ENCODE results near the gene OR7C1. TPM values are rescaled to one million over a fixed set of nuclear protein-coding genes. Genes with fewer than 3 reads are reported as not detected.

OR7C1 gene
- total and polyA plus RNA-seq, 2 experiments from 2014 or later, result 0.03 TPM; not detected in 1

- TF ChIP-seq REST (IDR thresholded peaks at IDR 0.05; ENCODE audit: unreplicated experiment), result no peak
- no peak for TF ChIP-seq EZH2phosphoT487 (IDR thresholded peaks at IDR 0.05; ENCODE audit: unreplicated experiment)
- no peak for TF ChIP-seq POLR2AphosphoS5 (IDR thresholded peaks at IDR 0.05; ENCODE audit: low read depth)
These were observed 71.4 kb downstream of the OR7C1 start (continued) for GRCh38 chr19:14763497-14764145.

- H3K9me2 ChIP-seq (ENCODE audit: insufficient read depth), result no peaks in the 10 kb centered on the region; the same call in 1 of the 2 replicates
These were observed 72.9 kb downstream of the OR7C1 start for GRCh38 chr19:14762111-14762510.

GRCh38 chr19:14761607-14762006 is 73.4 kb downstream of the OR7C1 start:
- H3K4me1 ChIP-seq (ENCODE audit: insufficient read depth), result peaks cover 12% of the 10 kb centered on the region
- no peaks in the 10 kb centered on the region for H3K79me2 ChIP-seq (replicated peaks; ENCODE audit: insufficient read depth)
- no peaks in the 10 kb centered on the region; the same call in 1 of the 2 replicates for H3K9me2 ChIP-seq (ENCODE audit: insufficient read depth)
- H3F3A ChIP-seq (replicated peaks; ENCODE audit: low read depth), result no peaks in the 10 kb centered on the region
- peaks cover 16% of the 10 kb centered on the region for H3K4me1 Mint-ChIP-seq
- H3K9me3 Mint-ChIP-seq, result peaks cover 33% of the 10 kb centered on the region
- no peaks in the 10 kb centered on the region; the same call in 1 of the 2 replicates for H3K36me3 ChIP-seq (ENCODE audit: insufficient read depth)
- H3K4me3 ChIP-seq, result no peak overlapping the region
- H3K27ac ChIP-seq (ENCODE audit: low read depth), result no peak overlapping the region
- H3K4me2 ChIP-seq, result no peak overlapping the region
- no peaks in the 10 kb centered on the region for H3K27me3 ChIP-seq (ENCODE audit: insufficient read depth)
- no peak overlapping the region for H3K4me3 Mint-ChIP-seq
- H3K36me3 Mint-ChIP-seq (ENCODE audit: low read depth), result peaks cover 43% of the 10 kb centered on the region
- peaks cover 19% of the 10 kb centered on the region for H3K27me3 Mint-ChIP-seq (ENCODE audit: insufficient read depth, low read depth, poor library complexity)
- H3K27ac Mint-ChIP-seq, result no peak overlapping the region
- no peaks in the 10 kb centered on the region for H4K20me1 ChIP-seq (replicated peaks; ENCODE audit: insufficient read depth)
- H2AFZ ChIP-seq, result no peak overlapping the region
- no peak for ATAC-seq
- no peak for DNase-seq (ENCODE audit: low spot score)
- TF ChIP-seq NANOG (IDR thresholded peaks at IDR 0.05; ENCODE audit: borderline replicate concordance) (no peak), CTCF (conservative IDR thresholded peaks at IDR 0.05; ENCODE audit: low read depth in 2 of 2) (no peak)

More at GRCh38 chr19:14762111-14762510, 72.9 kb downstream of the OR7C1 start:
- Histone ChIP-seq H3K27ac (ENCODE audit: low read depth) (no peak overlapping the region), H3K27me3 (ENCODE audit: insufficient read depth) (no peaks in the 10 kb centered on the region), H3K4me2 (no peak overlapping the region), H3F3A (replicated peaks; ENCODE audit: low read depth) (no peaks in the 10 kb centered on the region), H2AFZ (no peak overlapping the region), H3K4me3 (no peak overlapping the region), H3K79me2 (replicated peaks; ENCODE audit: insufficient read depth) (no peaks in the 10 kb centered on the region), H3K4me1 (ENCODE audit: insufficient read depth) (peaks cover 12% of the 10 kb centered on the region), H3K36me3 (ENCODE audit: insufficient read depth) (no peaks in the 10 kb centered on the region; the same call in 1 of the 2 replicates), H4K20me1 (replicated peaks; ENCODE audit: insufficient read depth) (no peaks in the 10 kb centered on the region)
- no peak for DNase-seq (ENCODE audit: low spot score)
- H3K9me3 Mint-ChIP-seq, result peaks cover 33% of the 10 kb centered on the region
- TF ChIP-seq CREB1 (CRISPR knock-in tag; IDR thresholded peaks at IDR 0.05; ENCODE audit: low read depth), result no peak
- no peak for TF ChIP-seq EZH2phosphoT487 (IDR thresholded peaks at IDR 0.05; ENCODE audit: unreplicated experiment)
- TF ChIP-seq ETS1 (IDR thresholded peaks at IDR 0.05), result no peak
- no peak for TF ChIP-seq ZNF331 (CRISPR knock-in tag; IDR thresholded peaks at IDR 0.05; ENCODE audit: low read depth)
- no peak for TF ChIP-seq ZNF114 (CRISPR knock-in tag; IDR thresholded peaks at IDR 0.05)
- no peak for TF ChIP-seq EZH2 (IDR thresholded peaks at IDR 0.05; ENCODE audit: low read depth, unreplicated experiment)
- peaks cover 19% of the 10 kb centered on the region for H3K27me3 Mint-ChIP-seq (ENCODE audit: insufficient read depth, low read depth, poor library complexity)
- no peak for ATAC-seq
- H3K27ac Mint-ChIP-seq, result no peak overlapping the region
- no peak overlapping the region; the same call in 2 of the 3 replicates for H3K4me3 Mint-ChIP-seq
- H3K36me3 Mint-ChIP-seq (ENCODE audit: low read depth), result peaks cover 43% of the 10 kb centered on the region
- H3K4me1 Mint-ChIP-seq, result peaks cover 16% of the 10 kb centered on the region

Data from GM23338 (cell line).